PC-3 (cell line): ENCODE measurements around the gene IL3RA. TPM values are rescaled to one million over a fixed set of nuclear protein-coding genes. Genes with fewer than 3 reads are reported as not detected.

Experiments
- ATAC-seq: fragments of 200-7000 bp; cut with Tn5 transposase; 2 replicates; pipeline ENCODE4 v1.9.1; 2020; ENCODE audit warnings: mild to moderate bottlenecking, moderate library complexity
- BruUV-seq: library from RNA; stranded (reverse); fragments of 400-500 nt; replicated peaks from 2 replicates; lab custom pipeline; 2021; lab: Mats Ljungman, UMichigan
- CTCF ChIA-PET: fragments of 300-600 bp; sonication (Branson Sonifier 250); formaldehyde crosslinking; loops from one replicate; lab custom pipeline; 2022; ENCODE audit warnings: antibody characterized with exemption; lab: Charles Lee
- POLR2A ChIA-PET: fragments of 300-600 bp; sonication (Branson Sonifier 250); formaldehyde crosslinking; loops from one replicate; lab custom pipeline; 2022; ENCODE audit warnings: antibody characterized with exemption; ENCODE audit not compliant: unreplicated experiment; lab: Charles Lee
- DNase-seq: peaks from one replicate; pipeline ENCODE4 v3.0.0-alpha.2; 2015
- H2AFZ ChIP-seq: fragments of 300-600 bp; sonication (generic); 2 replicates; pipeline ENCODE4 v1.6.0; 2016; ENCODE audit warnings: antibody characterized with exemption, low read length
- H3F3A ChIP-seq: fragments of 300-600 bp; sonication (generic); one replicate; pipeline ENCODE4 v1.6.0; 2017; ENCODE audit warnings: antibody characterized with exemption, low read length, control low read depth, mild to moderate bottlenecking; ENCODE audit not compliant: unreplicated experiment
- H3K27ac ChIP-seq: fragments of 300-600 bp; sonication (generic); 2 replicates; pipeline ENCODE4 v1.5.1; 2016; ENCODE audit warnings: mild to moderate bottlenecking, low read length
- H3K27me3 ChIP-seq: fragments of 300-600 bp; sonication (generic); 2 replicates; pipeline ENCODE4 v1.6.1; 2016; ENCODE audit warnings: low read length, mixed read lengths
- H3K36me3 ChIP-seq: fragments of 300-600 bp; sonication (generic); 2 replicates; pipeline ENCODE4 v1.6.1; 2016; ENCODE audit warnings: low read depth, mixed run types, low read length, mixed read lengths
- H3K4me1 ChIP-seq: fragments of 300-600 bp; sonication (generic); 2 replicates; pipeline ENCODE4 v1.5.1; 2016; ENCODE audit warnings: low read length; ENCODE audit not compliant: insufficient read depth
- H3K4me2 ChIP-seq: fragments of 300-600 bp; sonication (generic); 2 replicates; pipeline ENCODE4 v1.6.0; 2016; ENCODE audit warnings: low read length
- H3K4me3 ChIP-seq: fragments of 300-600 bp; sonication (generic); 2 replicates; pipeline ENCODE4 v1.5.1; 2016; ENCODE audit warnings: mild to moderate bottlenecking, low read length, mixed read lengths
- H3K79me2 ChIP-seq: fragments of 300-600 bp; sonication (generic); 2 replicates; pipeline ENCODE4 v1.6.1; 2017; ENCODE audit warnings: low read length, mixed read lengths
- H3K9ac ChIP-seq: fragments of 300-600 bp; sonication (generic); 2 replicates; pipeline ENCODE4 v1.6.0; 2016; ENCODE audit warnings: mild to moderate bottlenecking, low read length
- H3K9me2 ChIP-seq: fragments of 300-600 bp; sonication (generic); replicated peaks from 2 replicates; pipeline ENCODE4 v1.6.1; 2016; ENCODE audit warnings: mixed run types, low read length, mixed read lengths
- H3K9me3 ChIP-seq: fragments of 300-600 bp; sonication (generic); 2 replicates; pipeline ENCODE4 v1.6.1; 2016; ENCODE audit warnings: low read length, mixed read lengths
- H4K20me1 ChIP-seq: fragments of 300-600 bp; sonication (generic); 2 replicates; pipeline ENCODE4 v1.6.1; 2016; ENCODE audit warnings: low read length, mixed read lengths
- EZH2 ChIP-seq: fragments of 300-600 bp; sonication (generic); IDR thresholded peaks from one replicate; pipeline ENCODE4 v1.6.1; 2017; ENCODE audit warnings: antibody characterized with exemption, mild to moderate bottlenecking, low read length; ENCODE audit not compliant: unreplicated experiment
- EZH2phosphoT487 ChIP-seq: fragments of 300-600 bp; sonication (generic); IDR thresholded peaks from 2 replicates; pipeline ENCODE4 v1.6.1; 2018; ENCODE audit warnings: mild to moderate bottlenecking, antibody characterized with exemption, low read length, borderline replicate concordance
- intact Hi-C: fragments of 100-400 bp; cut with micrococcal nuclease; formaldehyde crosslinking; loops from 2 replicates; pipeline ENCODE4 v1.9.0; 2023
- microRNA-seq: library from miRNA; unstranded; fragments of <30 nt; microRNA quantifications from one replicate; pipeline ENCODE4 v1.1.0, GENCODE V29; 2020; ENCODE audit not compliant: unreplicated experiment
- total RNA-seq: library from RNA; depleted of rRNA; stranded (reverse); fragments of >200 nt; gene quantifications from 2 replicates; pipeline ENCODE4 v1.2.3, GENCODE V29; 2014; rRNA removed
- TF ChIP-seq, protein P1 (sequence below): fragments of 300-600 bp; sonication (generic); conservative IDR thresholded peaks from 2 replicates; pipeline ENCODE4 v1.5.1; 2017; ENCODE audit warnings: antibody characterized with exemption, low read depth, mild to moderate bottlenecking, low read length

The IL3RA gene
- total RNA-seq, 1 experiment from 2014 or later = not detected

DNA sequence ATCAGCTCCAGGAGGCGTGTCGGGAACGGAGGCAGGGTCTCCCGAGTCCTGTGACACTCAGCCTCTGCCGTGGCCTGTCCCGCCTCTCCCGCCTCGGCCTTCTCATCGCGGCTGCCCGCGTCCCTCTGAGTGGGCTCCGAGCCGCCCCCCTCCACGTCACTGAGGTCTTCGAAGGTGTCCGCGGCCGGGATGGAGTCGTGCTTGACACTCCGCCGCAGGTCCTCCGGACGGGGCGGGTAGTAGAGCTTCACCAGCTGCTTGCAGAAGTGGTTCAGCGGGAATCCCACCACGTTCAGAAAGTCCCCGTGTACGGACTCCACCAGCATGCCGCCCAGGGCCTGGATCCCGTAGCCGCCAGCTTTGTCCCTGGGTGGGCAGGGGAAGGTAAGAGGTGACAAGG lies 91.2 kb downstream of the IL3RA start:
- intact Hi-C loops = no loop called here
- Histone ChIP-seq H3K9me2 (no peaks in the 10 kb centered on the region), H3K79me2 (no peaks in the 10 kb centered on the region), H2AFZ (no peak overlapping the region), H3K4me1 (no peaks in the 10 kb centered on the region), H4K20me1 (no peaks in the 10 kb centered on the region), H3K27me3 (no peaks in the 10 kb centered on the region), H3K36me3 (no peaks in the 10 kb centered on the region), H3K9ac (no peak overlapping the region), H3K9me3 (no peaks in the 10 kb centered on the region), H3F3A (no peaks in the 10 kb centered on the region), H3K27ac (no peak overlapping the region), H3K4me2 (no peak overlapping the region), H3K4me3 (no peak overlapping the region)
- ATAC-seq (no peak), DNase-seq (no peak)
- TF ChIP-seq EZH2 (no peak), EZH2phosphoT487 (no peak)
- TF ChIP-seq, protein P1, sequence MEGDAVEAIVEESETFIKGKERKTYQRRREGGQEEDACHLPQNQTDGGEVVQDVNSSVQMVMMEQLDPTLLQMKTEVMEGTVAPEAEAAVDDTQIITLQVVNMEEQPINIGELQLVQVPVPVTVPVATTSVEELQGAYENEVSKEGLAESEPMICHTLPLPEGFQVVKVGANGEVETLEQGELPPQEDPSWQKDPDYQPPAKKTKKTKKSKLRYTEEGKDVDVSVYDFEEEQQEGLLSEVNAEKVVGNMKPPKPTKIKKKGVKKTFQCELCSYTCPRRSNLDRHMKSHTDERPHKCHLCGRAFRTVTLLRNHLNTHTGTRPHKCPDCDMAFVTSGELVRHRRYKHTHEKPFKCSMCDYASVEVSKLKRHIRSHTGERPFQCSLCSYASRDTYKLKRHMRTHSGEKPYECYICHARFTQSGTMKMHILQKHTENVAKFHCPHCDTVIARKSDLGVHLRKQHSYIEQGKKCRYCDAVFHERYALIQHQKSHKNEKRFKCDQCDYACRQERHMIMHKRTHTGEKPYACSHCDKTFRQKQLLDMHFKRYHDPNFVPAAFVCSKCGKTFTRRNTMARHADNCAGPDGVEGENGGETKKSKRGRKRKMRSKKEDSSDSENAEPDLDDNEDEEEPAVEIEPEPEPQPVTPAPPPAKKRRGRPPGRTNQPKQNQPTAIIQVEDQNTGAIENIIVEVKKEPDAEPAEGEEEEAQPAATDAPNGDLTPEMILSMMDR = no peak
- no TSS peak for BruUV-seq
- ChIA-PET CTCF (no interaction called here), POLR2A (no interaction called here)

DNA sequence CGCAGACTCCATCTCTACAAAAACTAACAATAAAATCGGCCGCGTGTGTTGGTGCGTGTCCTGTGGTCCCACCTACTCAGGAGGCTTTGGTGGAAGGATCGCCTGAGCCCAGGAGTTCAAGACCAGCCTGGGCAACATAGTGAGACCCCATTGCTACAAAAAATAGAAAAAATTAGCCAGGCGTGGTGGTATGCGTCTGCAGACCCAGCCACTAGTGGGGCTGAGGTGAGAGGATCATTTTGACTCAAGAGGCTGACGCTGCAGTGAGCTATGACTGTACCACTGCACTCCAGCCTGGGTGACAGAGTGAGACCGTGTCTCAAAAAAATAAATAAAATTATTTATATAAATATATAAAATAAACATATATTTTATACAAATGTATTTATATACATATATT lies 93.9 kb downstream of the IL3RA start:
- no peak for DNase-seq
- no peak overlapping the region for H3K9ac ChIP-seq
- no peaks in the 10 kb centered on the region for H3K9me3 ChIP-seq
- ChIA-PET POLR2A (no interaction called here), CTCF (no interaction called here)
- H3K9me2 ChIP-seq = no peaks in the 10 kb centered on the region
- no peaks in the 10 kb centered on the region for H3K79me2 ChIP-seq
- no peak overlapping the region for H3K27ac ChIP-seq
- H2AFZ ChIP-seq = no peak overlapping the region
- H3K4me2 ChIP-seq = no peak overlapping the region
- H3K4me3 ChIP-seq = no peak overlapping the region
- H3K27me3 ChIP-seq = no peaks in the 10 kb centered on the region
- no peaks in the 10 kb centered on the region for H4K20me1 ChIP-seq
- no peaks in the 10 kb centered on the region for H3F3A ChIP-seq
- no peak for TF ChIP-seq EZH2
- TF ChIP-seq, protein P1 = no peak
- no peak for TF ChIP-seq EZH2phosphoT487
- ATAC-seq = no peak
- BruUV-seq = no TSS peak
- intact Hi-C loops = no loop called here
- H3K4me1 ChIP-seq = no peaks in the 10 kb centered on the region
- H3K36me3 ChIP-seq = no peaks in the 10 kb centered on the region

Small RNAs within 50 kb of the gene (microRNA-seq; reads per million reads assigned to microRNA genes)
- not detected for gene MIR3690

Other genes with a start within 250 kb of the IL3RA start
- gene CRLF2, start 124.1 kb upstream of the IL3RA start, total RNA-seq = not detected in 2 replicates
- 0.63 and 3.8 TPM in 2 replicates for gene CSF2RA, start 68.0 kb upstream of the IL3RA start, total RNA-seq
- gene SLC25A6, start 55.3 kb downstream of the IL3RA start, total RNA-seq = 169 and 178 TPM in 2 replicates
- gene ASMTL, start 116.1 kb downstream of the IL3RA start, total RNA-seq = 6.7 and 10.1 TPM in 2 replicates
- not detected in 2 replicates for gene P2RY8, start 200.4 kb downstream of the IL3RA start, total RNA-seq